Posterior cingulate gyrus (tissue), 11 donors: ENCODE data around the gene STOM.

Source experiments
- DNase-seq, 10 donors: peaks; one replicate each; pipeline versions ENCODE4 v3.0.0 to v3.0.0-alpha.2; 2020 to 2021; ENCODE audit warnings: mixed read lengths in 3 of 10
- intact Hi-C: fragments of 100-400 bp; cut with DNase I; formaldehyde crosslinking; loops from one replicate; pipeline ENCODE4 v1.15.1; 2023

Gene STOM

DNA sequence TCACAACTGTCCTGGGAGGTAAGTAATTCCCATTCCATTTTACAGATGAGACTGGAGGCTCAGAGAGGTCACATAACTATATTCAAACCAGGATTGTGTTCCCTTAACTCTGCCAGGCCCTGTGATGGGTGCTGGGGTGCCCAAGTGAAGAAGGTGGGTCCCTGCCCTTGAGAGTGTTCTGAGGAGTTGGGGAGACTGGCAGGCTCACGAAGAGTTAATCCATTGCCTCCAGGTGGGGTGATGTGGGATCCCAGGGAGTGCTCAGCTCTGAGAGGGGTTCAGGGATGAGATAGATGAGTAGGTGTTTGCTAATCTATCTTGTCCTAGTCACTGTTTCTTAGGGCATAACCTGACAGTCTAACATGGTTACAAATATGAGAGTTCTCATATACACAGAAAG, 65.3 kb downstream of the STOM start:
- peak in 1 of 10 donors; percentile 21 for DNase-seq
- intact Hi-C loops = no loop called here

DNA sequence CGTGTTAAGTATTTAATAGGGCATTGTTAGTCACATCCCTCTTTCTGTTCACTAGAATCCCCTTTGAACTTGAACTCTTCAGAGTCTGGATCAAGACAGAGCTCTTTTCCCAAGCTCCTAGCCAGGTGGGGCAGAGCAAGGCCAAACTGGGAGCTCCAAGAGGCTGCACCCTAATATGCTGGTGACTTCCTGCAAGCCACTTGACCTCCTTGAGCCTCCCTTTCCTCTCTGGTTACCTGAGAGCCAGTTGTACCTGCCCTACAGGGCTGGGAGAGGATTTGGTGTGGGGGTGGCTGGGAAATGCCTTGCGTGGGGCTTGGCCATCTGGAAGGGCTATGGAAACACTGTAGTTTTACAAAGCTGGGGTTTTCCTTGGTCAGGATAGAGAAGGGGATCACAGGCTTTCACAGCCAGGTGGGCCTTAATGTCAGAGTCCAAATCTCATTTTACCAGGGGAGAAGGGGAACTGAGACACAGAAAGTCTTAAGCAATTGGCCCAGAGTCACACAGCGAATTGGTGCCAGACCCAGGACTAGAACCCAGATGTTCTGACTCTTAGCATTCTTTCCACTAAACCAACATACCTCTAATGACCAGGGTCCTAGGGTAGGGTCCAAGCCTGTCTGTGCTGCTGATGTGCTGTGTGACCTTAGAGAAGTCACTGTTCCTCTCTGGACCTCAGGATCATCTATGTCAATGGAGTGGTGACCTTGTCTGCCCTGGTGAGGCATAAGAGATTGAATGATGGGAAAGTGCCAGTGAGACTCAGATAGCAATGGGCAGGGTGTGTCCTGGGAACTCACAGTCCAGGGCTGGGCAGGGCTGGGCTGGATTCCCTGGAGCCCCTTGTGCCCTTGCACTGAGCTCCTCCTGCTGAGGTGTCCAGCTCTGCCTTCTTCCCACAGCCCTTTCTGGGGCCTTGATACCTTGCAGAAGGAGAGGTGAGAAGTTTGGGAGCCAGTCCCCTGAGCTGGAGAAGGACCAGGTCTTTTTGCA, 66.3 kb downstream of the STOM start:
- intact Hi-C loops = no loop called here

DNA sequence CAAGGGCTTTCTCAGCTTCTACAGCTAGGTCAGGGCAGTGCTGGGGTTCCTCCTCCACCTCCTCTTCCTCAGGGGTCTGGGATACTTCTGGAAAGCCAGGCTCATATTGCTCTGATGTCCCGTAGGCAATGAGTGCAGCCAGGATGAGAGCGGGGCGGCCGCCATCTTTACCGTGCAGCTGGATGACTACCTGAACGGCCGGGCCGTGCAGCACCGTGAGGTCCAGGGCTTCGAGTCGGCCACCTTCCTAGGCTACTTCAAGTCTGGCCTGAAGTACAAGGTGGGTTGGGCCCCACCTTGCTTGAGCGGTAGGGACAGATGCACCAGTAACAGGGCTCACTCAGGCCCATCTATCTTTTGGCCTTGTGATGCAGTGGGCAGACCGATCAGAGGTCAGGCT, 67.3 kb downstream of the STOM start:
- DNase-seq = peak in 2 of 10 donors; percentile 25 to 71
- intact Hi-C loops = no loop called here

More for the DNA sequence above, 66.3 kb downstream of the STOM start:
- peak in 1 of 10 donors; percentile 53 for DNase-seq

DNA sequence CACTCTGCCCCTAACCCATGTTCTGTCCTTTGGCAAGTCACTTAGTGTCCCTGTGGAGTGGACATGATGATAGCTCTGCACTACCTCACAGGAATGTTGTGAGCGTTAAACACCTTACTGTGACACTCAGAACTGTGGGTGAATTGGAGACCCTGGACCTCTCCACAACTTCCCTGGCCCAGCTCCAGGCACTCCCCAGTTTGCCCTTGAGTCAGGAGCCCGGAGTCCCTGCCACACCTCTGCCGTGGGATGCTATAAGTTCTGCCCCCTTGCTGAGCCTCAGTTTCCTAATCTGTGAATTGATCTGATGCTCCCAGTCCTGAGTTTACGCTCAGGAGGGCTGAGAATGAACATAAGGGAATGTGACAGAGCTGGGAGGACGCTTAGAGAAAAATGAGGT, 67.7 kb downstream of the STOM start:
- DNase-seq = peak in 2 of 10 donors; percentile 47 to 65
- intact Hi-C loops = no loop called here

DNA sequence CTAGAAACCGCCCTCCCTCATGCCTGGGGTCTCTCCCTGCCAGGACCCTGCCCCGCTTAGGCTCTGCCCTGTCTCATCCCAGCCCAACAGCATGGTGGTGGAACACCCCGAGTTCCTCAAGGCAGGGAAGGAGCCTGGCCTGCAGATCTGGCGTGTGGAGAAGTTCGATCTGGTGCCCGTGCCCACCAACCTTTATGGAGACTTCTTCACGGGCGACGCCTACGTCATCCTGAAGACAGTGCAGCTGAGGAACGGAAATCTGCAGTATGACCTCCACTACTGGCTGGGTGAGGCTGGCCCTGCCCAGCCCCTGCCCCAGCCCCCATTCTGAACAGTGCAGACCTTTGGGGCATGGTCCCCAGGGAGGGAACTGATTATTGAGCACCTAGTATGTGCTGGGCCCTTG, 68.2 kb downstream of the STOM start:
- intact Hi-C loops = no loop called here
- peak in 2 of 10 donors; percentile 32 to 82 for DNase-seq

DNA sequence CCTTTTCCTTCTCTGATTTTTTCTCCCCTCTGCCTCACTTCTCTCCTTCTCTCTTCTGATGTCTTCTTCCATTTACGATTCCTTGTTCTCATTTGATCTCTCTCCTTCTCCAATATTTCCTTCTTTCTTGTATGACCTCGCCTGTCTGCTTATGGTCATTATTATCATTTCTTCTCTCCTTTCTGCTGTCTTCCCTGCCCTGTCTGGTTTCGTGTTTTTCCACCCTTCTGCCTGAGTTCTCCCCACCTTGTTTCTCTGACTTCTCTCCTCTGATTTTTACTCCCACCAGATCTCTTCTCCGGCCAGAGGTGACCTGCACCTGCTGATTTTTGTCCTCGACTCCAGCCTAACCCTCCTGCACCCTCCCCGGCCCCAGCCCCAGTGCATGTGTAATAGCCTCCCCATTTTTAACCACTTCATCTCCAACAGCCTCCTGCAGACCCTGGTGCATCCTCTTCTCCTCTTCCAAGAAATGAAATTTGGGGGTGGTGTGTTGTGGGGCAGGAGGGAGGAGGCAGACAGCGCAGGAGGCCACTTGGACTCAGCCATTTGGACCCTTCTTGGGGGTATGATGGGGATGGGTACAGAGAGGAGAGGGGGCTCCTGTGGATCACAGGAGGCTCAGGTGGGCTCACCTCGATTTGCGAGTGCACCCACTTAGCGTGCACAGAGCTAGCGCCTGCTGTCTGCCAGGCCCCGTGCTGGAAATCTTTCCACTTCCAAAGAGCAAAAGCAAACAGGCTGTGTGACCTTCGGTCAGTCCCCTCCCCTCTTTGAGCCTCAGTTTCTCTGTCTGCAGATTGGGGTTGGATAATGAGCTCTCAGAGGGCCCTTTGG, 69.5 kb downstream of the STOM start:
- DNase-seq = peak in 3 of 10 donors; percentile 10 to 45 (median 43)
- intact Hi-C loops = no loop called here

DNA sequence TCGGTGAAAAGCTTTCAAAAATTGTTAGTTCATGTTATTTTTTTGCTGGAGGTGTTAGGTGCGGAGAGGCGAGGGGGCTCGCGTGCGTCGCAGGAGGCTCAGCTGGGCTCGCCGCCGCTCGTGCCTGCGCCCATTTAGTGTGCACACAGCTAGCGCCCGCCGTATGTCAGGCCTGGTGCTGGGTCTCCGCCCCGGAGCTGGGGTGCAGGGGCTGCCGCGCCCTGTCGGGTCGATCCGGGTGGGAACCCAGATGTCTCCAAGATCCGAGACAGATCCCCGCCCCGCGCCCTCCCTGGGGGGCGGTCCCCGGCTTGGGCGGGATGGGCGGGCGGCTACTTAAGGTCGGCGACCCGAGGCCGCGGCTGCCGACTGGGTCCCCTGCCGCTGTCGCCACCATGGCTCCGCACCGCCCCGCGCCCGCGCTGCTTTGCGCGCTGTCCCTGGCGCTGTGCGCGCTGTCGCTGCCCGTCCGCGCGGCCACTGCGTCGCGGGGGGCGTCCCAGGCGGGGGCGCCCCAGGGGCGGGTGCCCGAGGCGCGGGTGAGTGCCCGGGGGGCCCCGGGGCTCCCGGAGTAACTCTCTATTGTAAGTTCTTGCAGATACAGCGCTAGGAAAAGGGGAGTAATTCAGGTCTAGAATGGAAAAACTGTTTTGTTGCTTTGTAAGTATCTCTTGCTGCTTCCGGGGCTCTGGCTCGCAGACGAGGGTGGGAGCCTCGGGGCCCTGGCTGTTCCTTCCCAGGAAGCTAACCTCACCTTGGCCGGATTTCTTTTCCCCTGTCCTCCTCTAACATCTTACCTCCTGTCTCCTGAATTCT, 70.4 kb downstream of the STOM start:
- DNase-seq = peak in 4 of 10 donors; percentile 47 to 92 (median 80)
- intact Hi-C loops = no loop called here

DNA sequence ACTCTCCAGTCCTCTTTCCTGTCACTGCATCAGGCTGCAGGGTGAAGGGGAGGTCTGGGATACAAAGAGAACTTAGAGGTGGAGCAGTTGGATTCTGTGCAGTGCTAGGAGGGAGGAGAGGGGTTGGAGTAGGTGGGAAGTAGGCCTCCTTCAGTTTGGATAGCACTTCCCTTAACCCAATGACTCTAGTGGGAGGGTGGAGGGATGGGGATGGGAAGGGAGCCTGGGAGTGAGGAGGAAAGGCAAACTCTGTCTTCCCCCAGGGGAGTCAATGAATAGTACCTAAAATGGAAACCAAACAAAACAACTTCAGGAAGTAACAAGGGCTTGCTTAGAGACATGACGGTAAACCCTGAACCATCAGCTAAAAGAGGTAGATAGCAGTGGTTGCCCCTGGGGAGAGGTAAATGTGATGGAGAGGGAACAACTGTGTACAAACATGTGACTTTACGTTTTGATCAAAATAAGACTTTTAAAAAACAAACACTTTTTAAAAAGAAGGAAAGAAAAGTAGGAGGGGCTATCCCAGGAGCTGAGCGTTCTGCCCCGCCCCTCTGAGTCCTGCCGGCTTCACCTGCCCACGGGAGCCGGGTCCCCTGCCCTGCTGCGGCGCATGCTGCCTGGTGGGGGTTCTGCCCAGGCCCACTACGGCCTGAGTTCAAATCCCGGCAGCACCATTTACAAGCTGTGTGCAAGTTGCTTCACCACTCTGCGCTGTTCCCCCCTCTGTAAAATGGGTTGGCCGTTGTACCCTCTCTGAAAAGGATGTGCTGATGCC, 71.2 kb downstream of the STOM start:
- intact Hi-C loops = no loop called here
- peak in 3 of 10 donors; percentile 18 to 79 (median 47) for DNase-seq

DNA sequence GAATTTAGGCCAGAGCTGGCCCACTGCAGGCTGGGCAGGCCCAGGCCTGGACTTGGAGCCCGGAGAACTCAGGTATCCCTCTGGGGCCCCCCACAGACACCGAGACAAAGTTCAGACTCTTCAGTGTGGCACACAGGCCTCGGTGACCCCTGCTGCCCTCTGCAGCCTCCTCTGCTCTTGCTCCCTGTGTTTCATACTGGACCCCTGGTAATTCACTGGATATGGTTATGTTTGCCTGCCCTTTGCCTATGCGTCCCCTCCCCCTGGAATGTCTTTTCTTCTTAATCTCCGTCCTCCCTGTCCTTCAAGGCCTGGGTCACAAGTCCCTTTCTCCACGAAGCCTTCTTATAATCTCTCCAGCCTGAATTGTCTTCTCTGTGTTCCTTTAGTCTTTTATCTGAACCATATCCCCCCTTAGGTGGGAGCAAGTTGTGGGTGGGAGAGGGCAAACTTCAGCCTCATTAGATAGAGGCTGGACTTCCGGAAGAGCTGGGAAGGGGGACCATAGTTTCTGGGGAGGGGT, 72.0 kb downstream of the STOM start:
- DNase-seq = peak in 2 of 10 donors; percentile 27 to 62
- intact Hi-C loops = no loop called here

DNA sequence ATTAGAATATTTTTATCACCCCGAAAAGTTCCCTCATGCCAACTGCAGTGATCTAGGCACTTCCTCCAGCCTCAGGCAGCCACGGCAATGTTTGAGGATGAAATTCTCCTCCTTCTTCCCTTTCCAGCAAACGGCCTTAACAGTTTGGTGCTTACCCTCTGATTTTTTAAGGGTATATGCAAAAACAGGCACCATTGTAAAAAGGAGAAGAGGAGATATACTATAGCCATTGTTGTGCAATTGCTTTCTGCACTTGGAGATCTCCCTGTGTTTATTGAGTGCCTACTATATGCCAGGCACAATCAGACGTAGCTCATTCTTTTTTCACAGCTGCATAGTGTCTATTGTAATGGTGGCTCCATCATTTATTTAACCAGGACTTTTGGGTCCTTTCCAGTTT, 72.7 kb downstream of the STOM start:
- intact Hi-C loops = no loop called here
- DNase-seq = no peak

DNA sequence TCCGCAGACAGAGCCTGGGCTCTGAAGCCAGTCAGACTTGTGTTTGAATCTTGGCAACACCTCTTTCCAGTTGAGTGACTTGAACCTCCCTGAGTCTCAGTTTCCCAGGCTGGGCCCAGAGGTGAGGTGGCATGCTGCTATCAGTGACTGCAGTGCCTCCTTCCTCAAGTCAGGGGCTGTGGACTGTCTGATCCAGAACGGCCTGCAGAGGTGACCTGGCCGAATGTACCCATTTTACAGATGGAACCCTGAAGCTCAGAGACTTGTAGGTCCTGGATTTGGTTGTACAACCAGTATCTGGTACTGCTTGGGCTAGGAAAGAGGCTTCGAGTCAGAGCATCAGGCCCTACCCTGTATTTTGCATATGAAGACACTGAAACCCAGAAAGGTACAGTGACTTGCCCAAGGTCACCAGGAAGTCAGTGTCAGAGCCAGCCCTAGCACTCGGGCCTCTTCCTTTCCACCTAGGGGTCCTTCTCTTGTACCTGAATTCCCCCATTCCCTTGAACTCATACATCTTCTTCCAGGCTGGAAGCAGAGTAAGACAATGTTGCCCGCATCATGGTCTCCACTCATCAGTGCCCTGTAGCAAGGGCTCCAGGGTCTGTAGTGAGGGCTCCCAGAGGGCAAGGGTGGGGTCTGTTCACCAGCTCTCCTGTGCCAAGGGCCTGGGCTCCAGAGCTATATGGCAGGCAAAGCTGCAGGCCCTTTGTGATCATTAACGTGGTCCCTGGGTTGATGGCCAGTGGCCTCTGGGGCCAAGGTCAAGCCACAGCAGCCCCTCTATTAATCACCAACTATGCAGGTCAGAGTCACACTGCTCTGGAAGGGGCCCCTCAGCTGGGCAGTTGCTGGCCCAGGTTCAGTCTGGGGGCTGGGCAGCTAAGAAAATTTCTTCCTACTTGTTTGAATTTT, 73.6 kb downstream of the STOM start:
- peak in 2 of 10 donors; percentile 18 to 49 for DNase-seq

DNA sequence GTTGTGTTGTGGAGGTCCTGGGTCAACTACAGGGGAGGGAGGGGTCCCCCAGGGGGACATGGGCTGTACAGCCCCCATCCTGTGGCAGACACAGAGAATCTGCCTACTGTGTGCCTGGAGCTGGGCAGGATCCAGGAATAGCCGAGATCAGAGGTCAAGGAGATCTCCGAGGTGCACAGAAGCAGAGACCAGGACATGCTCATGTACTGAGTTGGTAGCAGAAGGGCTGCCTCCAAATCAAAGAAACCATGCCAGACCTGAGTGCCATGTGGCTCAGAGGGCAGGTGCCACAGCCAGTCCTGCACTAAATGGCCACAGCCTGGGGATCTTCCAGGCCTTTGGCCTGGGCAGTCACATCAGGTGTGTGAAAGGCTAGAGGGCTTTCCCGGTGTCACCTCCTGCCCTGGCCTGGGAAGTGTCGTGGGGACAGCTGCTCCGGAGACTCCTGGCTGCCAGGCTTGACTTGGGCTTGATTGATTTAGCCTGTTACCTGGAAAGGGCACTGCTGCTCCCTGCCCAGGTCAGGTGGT, 74.3 kb downstream of the STOM start:
- intact Hi-C loops = no loop called here
- DNase-seq = peak in 3 of 10 donors; percentile 8 to 77 (median 55)

More for the DNA sequence above, 73.6 kb downstream of the STOM start:
- intact Hi-C loops = no loop called here

DNA sequence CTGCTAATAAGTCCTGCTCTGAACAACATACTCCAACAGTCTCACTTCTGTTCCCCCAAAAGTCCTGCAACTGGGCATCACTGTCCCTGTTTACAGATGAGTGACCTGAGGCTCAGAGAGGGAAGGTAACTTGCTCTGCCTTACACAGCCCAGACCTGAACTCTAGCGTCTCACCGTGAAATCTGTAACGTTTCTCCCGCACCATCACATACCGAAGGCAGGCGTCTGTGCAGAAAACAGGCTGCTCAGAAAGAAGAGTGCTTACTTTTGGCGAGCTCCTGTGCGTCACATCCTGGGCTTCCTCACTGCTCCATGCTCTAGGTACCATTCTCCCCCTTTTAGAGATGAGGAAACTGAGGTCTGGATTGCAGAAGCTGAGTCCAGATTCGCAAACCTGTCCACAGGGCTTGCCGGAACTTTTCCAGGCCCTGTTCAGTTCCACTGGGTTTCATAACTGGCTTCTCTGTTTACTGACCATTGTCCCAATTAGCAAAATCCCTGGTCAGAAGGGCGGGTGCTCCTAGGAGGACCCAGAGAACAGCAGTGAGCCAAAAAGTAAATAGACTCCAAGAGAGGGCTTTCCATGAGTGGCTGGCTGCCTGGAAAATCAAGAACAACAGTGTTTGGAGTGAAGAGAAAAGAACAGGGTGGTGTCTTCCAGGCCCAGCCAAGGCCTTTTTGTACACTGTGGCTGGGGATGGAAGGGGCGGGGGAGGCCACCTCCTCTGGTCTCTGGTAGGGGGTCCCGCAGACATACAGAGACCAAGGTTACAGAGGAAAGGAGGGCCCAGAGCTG, 75.0 kb downstream of the STOM start:
- peak in 2 of 10 donors; percentile 26 to 82 for DNase-seq
- intact Hi-C loops = no loop called here

DNA sequence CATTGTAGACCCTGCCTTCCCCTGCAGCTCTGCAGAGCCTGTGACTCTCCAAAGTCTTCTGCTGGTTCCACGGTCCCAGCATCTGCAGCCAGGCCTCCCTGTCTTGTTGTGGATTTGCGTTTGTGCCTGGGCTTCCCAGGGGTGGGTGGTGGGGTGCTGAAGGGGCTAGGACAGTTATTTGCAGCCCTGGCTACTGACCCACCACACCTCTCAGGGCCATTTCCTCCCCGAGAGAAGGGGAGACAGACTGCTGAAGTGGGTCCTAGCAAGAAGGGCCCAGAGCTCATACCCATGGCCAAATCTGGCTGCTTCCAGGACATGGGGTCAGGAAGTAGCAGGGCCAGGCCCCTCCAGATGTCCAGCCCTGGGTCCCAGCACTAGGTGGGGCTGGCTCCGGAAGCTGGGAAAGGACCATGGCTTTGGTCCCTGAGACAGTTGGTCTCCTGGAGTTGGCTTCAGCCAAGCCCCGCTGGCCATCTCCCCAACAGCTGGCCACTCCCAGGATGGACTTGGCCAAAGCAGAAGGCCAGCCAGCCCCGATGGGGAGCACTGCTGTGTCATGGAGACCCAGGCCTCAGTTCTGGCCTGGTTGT, 75.8 kb downstream of the STOM start:
- peak in 2 of 10 donors; percentile 38 to 87 for DNase-seq
- intact Hi-C loops = no loop called here

DNA sequence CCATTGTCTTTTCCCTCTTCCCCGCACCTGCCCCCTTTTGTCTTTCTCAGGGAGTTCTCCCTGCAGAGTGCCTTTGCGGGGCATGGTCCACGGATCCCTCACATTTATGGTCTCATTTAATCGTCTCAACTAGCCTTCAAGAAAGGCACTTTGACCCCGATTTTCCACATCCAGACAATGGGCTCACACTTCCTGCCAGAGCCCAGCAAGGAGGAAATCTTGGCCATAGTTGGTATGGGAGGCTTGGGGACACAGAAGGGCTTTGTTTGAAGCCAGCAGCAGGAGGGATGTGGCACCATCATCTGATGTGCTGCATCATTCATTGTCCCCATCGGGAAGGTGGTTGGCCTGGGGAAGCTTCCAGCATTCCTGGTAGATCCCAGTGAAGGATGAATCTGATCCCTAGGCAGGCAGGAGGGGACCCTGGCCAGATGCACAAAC, 77.2 kb downstream of the STOM start:
- DNase-seq = peak in 3 of 10 donors; percentile 47 to 93 (median 68)
- intact Hi-C loops = no loop called here

DNA sequence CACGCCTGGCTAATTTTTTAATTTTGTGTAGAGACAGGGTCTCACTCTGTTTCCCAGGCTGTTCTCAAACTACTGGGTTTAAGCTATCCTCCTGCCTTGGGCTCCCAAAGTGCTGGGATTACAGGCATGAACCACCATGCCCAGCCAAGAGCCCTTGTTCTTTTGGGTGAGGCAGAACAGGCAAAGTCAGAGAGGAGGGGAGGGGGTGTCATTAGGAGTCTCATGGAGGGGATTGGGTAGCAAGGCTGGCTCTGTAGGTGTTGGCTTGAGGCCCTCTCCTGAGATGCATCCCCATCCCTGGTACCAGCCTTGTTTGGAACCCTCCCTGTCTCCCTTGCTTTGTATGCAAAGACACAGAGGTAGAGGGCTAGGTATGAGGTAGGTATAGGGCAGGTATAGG, 78.0 kb downstream of the STOM start:
- DNase-seq = peak in 2 of 10 donors; percentile 7 to 24
- intact Hi-C loops = no loop called here
